Measurements from ENCODE around the gene GALK1.

Gene GALK1

GRCh38 chr17:75724016-75725003 is 40.7 kb downstream of the GALK1 start:
- FAIRE-seq = no peak

GRCh38 chr17:75723171-75723930 is 41.6 kb downstream of the GALK1 start:
- FAIRE-seq = no peak

DNA sequence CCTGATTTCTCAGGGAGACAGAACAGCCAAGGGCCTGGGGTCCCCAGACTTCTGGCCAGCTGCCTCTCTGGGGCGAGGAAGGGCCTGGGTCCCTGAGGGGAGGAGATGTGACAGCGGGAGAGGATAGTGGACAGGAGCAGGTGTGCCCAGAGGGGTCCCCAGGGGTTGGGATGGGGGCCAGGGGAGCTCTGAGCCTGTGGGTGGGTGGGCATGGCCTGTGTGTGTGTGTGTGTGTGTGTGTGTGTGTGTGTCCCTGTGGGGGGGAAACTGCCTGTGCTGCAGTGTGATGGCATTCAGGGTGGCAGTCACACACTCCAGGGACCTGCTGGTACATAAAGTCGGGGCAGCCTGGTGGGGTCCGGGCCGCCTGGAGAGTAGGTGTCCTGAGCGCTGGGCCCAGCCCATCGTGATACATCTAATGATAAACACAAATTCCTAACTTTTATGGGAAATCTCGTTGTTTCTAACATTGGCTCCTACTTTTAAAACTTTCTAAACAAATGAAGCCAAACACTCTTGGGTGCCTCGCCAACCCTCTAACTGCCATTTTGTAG is 42.4 kb downstream of the GALK1 start:
- FAIRE-seq = no peak

DNA sequence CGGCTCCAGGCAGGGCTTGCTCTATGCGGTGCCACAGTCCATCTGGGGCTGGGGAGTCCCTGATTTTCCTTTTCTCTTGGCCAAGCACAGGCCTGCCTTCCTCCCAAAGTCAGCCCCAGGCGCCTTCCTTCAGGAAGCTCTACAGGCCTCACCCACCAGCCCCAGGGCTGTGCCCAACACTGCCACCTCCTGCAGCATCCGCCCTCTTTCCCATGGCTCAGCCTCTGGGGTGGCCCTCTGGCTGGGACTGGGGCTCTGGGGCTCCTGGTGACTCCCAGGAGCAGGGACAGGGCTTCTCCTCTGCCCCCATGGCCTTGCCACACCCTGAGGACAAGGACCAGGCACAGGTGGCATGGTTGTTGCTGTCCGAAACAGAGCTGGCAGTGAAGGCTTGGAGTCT is 42.9 kb downstream of the GALK1 start:
- no peak for FAIRE-seq

DNA sequence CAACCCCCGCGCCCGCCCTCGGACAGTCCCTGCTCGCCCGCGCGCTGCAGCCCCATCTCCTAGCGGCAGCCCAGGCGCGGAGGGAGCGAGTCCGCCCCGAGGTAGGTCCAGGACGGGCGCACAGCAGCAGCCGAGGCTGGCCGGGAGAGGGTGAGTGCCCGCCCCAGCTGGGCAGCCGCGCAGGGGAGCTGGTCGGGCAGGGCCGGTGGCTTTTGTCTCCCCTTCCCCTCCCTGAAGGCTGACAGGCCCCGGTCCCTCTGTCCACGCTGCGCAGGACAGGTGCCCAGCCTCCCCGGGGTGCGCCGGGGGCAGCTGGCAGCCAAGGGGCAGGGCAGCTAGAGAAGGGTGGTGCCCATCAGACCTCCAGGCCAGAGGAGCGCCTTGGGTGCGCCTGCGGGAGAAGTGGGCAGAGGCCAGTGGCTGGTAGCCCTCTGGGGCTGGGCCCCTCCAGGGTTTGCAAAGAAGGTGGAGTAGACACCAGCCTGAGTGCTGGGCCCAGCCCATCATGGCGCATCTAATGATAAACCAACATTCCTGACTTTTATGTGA is 43.5 kb downstream of the GALK1 start:
- FAIRE-seq = no peak

DNA sequence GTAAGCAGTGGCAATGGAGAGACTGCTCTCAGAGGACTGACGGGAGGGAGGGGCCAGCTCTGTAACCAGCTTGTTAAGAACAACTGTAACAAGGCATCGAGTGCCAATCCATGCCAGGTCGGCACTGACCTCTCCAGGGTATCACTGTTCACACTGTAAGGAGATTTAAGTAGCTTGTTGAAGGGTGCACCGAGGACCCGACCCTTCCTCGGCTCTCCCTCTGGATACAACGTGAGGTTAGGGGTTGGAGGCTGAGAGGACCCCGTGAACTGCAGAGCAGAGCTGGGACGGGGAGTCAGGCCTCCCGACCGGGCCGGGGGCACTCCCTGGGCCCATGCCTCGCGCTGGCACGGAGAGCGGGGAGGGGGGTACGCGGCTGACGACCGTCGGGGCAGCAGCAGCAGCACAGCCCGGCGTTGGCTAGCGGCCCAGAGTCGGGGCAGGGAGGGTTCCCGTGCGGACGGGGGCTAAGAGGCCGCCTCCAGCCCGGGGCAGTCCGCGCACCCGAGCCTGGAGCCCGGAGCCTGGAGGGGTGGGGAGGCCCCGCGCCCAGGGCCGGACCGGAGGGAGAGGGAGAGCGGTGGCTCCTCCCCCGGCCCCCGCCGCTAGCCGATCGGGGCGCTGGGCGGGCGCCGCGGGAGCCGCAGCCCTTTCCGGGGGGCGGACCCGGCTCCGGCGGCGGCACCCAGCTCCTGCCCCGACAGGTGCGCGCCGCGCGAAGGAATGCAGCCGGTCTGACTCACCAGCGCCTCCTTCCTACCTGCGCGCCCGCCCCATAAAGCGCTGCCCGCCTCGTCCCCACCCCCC is 44.1 kb downstream of the GALK1 start, which contains the start of gene ITGB4:
Gene ITGB4 (plus strand): TSS at position 804 of the 807 bp plus-strand sequence. CDS start 3,245 bp downstream, outside the sequence.
- FAIRE-seq = no peak

DNA sequence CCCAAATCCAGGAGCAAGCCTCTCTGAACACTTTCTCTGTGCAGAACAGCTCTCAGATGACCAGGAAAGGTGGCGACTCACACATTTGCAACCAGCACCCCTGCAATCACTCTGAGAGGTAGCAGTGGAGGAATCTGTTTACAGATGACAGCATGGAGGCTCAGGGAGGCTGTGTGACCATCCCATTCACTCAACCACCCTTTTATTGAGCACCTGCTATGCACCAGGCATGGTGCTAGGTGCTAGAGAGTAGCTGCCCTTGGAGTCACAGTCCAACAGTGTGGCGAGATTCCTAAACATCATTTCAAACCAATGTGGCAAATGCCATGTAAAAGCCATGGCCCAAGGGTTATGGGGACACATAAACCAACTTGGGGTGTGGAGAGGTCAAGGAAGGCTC is 45.3 kb downstream of the GALK1 start:
- no peak for FAIRE-seq

DNA sequence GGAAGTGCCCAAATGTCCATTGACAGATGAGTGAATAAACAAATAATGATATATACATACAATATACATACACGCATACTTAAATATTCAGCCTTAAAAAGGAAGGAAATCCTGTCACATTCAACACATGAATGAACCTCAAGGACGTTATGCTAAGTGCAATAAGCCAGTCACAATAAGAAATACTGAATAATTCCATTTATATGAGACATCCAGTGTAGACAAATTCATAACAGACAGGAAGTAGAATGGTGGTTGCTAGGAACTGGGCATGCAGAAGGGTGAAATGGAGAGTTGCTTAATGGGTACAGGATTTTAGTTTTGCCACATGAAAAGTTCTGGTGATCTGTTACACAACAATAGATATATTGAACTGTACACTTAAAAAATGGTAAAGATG is 52.5 kb downstream of the GALK1 start:
- FAIRE-seq = no peak

All from colon (tissue), 2 donors.